AG09309 (cell line): ENCODE results near the gene HINT3.

ENCODE experiments used
- DNase-seq: peaks from one replicate; pipeline ENCODE4 v3.0.0-alpha.2; 2010; ENCODE audit warnings: low read depth
- H3K4me3 ChIP-seq: 2 replicates; pipeline ENCODE4 v1.5.1; 2011; ENCODE audit warnings: mild to moderate bottlenecking, low read depth, low read length, moderate library complexity; ENCODE audit not compliant: control insufficient read depth
- TF ChIP-seq, protein P1 (sequence below): IDR thresholded peaks from 2 replicates; pipeline ENCODE4 v1.5.1; 2011; ENCODE audit warnings: mild to moderate bottlenecking, low read depth, low read length, inconsistent platforms; ENCODE audit not compliant: insufficient read depth, control insufficient read depth; ENCODE audit errors: missing control alignments

HINT3 gene

DNA sequence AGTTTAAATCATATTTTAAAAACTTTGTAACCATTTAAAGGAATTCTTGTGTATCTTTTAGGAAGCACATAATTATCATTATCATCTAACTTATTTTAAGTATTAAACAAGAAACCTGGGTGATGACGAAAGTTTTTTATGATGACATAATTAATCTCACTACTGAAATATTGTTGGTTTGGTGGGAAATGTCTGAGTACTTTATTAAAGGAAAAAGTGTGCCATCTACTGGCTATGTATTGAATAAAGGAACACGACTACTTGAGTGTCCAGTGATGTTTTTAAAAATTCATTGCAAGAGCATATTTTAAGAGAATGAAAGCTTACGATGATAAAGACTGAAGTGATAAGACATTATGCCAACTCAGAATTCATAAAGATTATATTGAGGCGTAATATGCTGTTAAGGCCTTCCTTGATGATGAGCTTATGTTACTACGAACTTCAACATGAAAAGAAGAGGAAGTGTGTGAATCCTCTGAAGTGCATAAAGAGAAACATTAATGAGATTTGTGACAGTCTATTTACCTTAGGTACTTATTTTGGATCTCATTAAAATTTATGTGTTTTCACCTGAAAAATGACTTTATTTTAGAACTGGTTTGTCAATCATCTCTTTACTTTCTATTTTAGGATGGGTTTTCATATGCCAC lies 17.8 kb downstream of the HINT3 start:
- no peak for DNase-seq
- TF ChIP-seq, protein P1, sequence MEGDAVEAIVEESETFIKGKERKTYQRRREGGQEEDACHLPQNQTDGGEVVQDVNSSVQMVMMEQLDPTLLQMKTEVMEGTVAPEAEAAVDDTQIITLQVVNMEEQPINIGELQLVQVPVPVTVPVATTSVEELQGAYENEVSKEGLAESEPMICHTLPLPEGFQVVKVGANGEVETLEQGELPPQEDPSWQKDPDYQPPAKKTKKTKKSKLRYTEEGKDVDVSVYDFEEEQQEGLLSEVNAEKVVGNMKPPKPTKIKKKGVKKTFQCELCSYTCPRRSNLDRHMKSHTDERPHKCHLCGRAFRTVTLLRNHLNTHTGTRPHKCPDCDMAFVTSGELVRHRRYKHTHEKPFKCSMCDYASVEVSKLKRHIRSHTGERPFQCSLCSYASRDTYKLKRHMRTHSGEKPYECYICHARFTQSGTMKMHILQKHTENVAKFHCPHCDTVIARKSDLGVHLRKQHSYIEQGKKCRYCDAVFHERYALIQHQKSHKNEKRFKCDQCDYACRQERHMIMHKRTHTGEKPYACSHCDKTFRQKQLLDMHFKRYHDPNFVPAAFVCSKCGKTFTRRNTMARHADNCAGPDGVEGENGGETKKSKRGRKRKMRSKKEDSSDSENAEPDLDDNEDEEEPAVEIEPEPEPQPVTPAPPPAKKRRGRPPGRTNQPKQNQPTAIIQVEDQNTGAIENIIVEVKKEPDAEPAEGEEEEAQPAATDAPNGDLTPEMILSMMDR: peak; percentile 34
- no peak overlapping the region for H3K4me3 ChIP-seq

DNA sequence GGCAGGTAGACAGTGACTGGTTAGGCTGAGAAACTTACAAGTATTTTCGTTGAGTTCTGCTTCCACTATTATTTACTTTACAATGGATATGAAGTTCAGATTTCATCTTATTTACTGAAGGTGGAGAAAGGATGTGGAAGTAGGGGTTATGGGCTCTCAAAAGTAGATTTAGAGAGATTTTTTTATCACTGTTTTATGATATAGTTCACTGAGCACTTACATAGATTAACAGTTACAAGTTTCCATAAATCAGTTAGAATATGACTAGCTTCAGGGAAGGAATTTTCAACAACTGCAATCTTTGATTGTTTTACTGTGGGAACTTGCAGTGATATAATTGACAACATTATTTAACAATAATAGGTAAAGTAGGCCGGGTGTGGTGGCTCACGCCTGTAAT lies 22.5 kb downstream of the HINT3 start:
- no peak overlapping the region for H3K4me3 ChIP-seq
- no peak for DNase-seq
- TF ChIP-seq, protein P1: no peak

DNA sequence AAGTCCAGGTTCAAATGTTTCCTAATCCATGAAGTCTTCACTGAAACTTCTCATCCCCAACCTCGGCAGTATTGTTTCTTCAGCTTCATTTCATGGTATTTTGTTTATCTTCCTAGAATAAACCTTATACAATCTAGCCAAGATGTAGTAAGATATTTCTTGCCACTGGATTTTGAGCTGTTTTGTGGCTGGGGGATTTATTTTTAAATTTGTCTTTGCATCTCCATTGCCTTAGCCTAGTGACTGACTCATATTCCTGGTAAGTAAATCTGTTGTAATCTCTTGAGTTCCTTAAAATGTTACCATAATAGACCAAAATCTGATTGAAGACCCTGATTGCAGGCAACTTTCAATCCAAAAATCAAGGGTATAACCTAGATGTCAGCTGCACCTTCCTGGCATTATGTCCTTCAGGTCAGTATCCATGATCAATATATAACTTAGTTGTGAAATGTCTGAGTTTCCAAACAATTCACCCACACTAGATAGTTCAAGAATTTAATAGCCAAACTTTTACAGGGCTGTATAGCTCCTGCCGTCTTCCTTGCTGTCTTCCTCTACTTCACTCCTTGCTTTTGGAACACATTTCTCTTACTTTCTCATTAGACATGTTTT lies 25.1 kb downstream of the HINT3 start:
- TF ChIP-seq, protein P1: no peak
- DNase-seq: no peak
- H3K4me3 ChIP-seq: no peak overlapping the region

DNA sequence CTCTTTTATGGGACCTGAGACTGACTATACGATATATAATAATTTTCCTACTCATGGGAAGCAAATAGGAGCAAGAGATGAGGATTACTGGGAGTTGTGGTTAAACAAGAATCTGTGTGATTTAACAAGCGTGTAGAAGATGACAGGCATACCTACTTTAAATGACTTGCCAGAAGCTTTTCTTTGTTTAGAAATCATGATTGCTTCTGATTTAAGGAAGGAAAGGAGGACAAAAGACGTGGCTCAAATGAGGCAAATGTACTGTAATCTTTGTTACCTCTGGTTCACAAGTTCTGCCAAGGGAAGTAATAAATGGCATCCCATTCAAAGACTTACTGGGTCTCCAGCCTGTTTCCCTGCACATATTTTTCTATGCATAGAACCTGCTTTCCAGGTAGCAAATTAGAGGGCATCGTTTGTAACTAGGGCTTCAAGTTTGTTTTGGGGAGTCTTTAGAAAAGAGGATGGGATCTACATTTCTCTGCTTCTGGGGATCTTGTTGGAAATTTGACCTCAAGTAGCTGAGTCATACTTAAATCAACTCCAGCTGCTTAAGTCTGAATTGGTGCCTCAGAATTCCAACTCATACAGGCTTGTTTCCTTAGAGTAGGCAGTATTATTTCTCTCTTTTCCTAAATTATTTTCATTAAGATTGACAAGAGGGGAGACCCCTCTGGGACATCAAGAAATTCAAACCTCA lies 26.8 kb downstream of the HINT3 start:
- no peak overlapping the region for H3K4me3 ChIP-seq
- TF ChIP-seq, protein P1: no peak
- DNase-seq: peak; percentile 59

DNA sequence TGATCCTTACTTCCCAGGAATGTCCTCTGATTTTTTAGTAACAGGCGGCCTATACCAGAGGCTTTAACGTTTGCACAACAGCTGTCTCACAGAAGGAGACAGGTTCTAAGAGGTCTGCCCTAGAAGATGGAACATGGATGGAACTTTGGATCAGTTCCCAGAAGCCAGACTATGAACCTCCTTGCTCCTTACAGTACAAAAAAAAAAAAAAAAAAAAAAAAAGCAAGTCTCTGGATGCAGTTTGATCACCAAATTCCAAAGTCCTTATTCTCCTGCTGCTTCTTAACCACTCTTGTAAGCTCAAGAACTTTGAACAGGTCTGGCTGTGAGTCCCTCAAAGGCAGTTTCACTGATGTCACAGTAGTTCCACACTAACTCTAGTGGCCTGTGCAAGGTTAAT lies 27.7 kb downstream of the HINT3 start:
- TF ChIP-seq, protein P1: no peak
- peak; percentile 39 for DNase-seq
- no peak overlapping the region for H3K4me3 ChIP-seq

DNA sequence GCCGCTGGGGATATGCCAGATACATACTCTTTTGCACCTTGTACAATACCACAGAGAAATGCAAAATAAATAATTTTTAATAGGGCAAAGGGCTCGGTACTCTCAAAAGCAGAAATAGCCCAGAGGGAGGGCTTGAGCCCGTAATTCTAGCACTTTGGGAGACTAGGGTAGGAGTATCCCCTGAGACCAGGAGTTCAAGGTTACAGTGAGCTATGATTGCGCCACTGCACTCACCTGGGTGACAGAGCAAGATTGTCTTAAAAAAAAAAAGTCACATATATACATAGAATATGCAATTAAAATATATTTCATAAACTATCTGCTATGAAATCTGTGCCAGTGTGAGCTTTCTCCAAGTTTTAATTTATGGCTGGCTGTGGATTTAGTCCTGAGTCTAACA lies 29.0 kb downstream of the HINT3 start:
- no peak for DNase-seq
- H3K4me3 ChIP-seq: peak overlapping the region; percentile 73

More for the DNA sequence above, 29.0 kb downstream of the HINT3 start:
- TF ChIP-seq, protein P1: no peak
